H1 (cell line): Measurements from ENCODE around the gene TMTC2. TPM values are rescaled to one million over a fixed set of nuclear protein-coding genes. Genes with fewer than 3 reads are reported as not detected.

ENCODE experiments used
- CBX8 ChIP-seq: fragments of 300-800, 300-1000 bp; sonication (generic); IDR thresholded peaks from 2 replicates; pipeline ENCODE4 v1.7.1; 2016; ENCODE audit warnings: low read depth, low read length, borderline replicate concordance
- CEBPB ChIP-seq: IDR thresholded peaks from 2 replicates; pipeline ENCODE4 v1.6.1; 2012; ENCODE audit warnings: low read depth, low read length
- EGR1 ChIP-seq: IDR thresholded peaks from 2 replicates; pipeline ENCODE4 v1.6.1; 2011; ENCODE audit warnings: low read depth, low read length, borderline replicate concordance
- GABPA ChIP-seq: IDR thresholded peaks from 2 replicates; pipeline ENCODE4 v1.6.1; 2011; ENCODE audit warnings: mild to moderate bottlenecking, low read length, moderate library complexity, borderline replicate concordance; ENCODE audit not compliant: insufficient read depth
- NANOG ChIP-seq: IDR thresholded peaks from 2 replicates; pipeline ENCODE4 v1.6.1; 2011; ENCODE audit warnings: low read length, low read depth, mild to moderate bottlenecking, inconsistent platforms; ENCODE audit not compliant: insufficient read depth, poor library complexity, severe bottlenecking
- RAD21 ChIP-seq, 2 experiments: IDR thresholded peaks in 1 of 2; conservative IDR thresholded peaks in 1 of 2; 2 replicates each; pipeline ENCODE4 v1.6.1; 2011; ENCODE audit warnings: low read depth in 2 of 2, low read length in 2 of 2, improper control_type of control experiment in 1 of 2, inconsistent platforms in 1 of 2, mild to moderate bottlenecking in 1 of 2, moderate library complexity in 1 of 2
- RXRA ChIP-seq: IDR thresholded peaks from 2 replicates; pipeline ENCODE4 v1.6.1; 2011; ENCODE audit warnings: low read depth, mild to moderate bottlenecking, low read length, moderate library complexity; ENCODE audit not compliant: insufficient read depth
- polyA plus RNA-seq, 7 experiments: library from polyadenylated mRNA; depleted of rRNA in 3 of 7; stranded (reverse) in 5 of 7; unstranded in 2 of 7; fragments of >200 nt in 5 of 7; fragments of 200-250 nt in 2 of 7; gene quantifications; 1 replicate in 5 of 7; 2 replicates in 1 of 7; 4 replicates in 1 of 7; pipeline versions ENCODE4 v1.2.1 to v1.2.3, GENCODE V29; 2011 to 2013; ENCODE audit warnings: missing spikeins in 2 of 7, mixed read lengths in 2 of 7
- total RNA-seq: library from RNA; stranded (reverse); fragmentation: NEBNext Ultra II Directional; extraction: Animal tissue kit (Norgen Biotek cat#: 25700); gene quantifications from 2 replicates; pipeline ENCODE4 v1.2.1, GENCODE V29; 2021

TMTC2 gene
- total and polyA plus RNA-seq, 2 of the 8 experiments (the other 6 are each of a cell fraction or from before 2014, with no cell fraction given), result 2.3 to 3.9 TPM

DNA sequence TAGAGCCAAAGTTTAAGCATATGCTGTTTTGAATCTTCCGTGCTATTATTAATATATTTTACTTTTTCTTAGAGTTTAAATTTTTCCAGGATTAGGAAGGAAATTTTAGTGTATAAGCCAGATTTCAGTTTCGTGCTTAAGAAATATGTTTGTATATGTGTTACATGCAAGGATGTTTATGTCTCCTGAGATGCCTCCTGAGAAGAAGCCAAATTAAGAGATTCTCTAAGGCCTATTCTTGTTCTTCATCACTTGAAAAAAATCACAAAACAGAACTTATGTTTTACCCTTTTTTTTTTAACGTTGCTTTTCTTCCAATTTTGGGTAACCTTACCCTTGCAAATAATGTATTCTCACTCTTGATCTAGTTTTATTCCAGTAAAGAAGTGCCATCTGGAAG is 412.7 kb downstream of the TMTC2 start (continued):
- no peak for TF ChIP-seq NANOG
- no peak for TF ChIP-seq EGR1
- no peak for TF ChIP-seq RAD21 (IDR thresholded peaks at IDR 0.05 in 1 of 2, conservative IDR thresholded peaks at IDR 0.05 in 1 of 2; ENCODE audit: low read depth in 2 of 2, low read length in 2 of 2)
- no peak for TF ChIP-seq CBX8
- TF ChIP-seq RXRA, result no peak
- no peak for TF ChIP-seq GABPA
- TF ChIP-seq CEBPB, result no peak
- TF ChIP-seq, all 59 proteins: peak for 0
